Neural cell (in vitro differentiated cells): ENCODE data around the gene IL3.

Experiments used
- MXI1 ChIP-seq: fragments of 450-650 bp; conservative IDR thresholded peaks from 2 replicates; pipeline ENCODE4 v1.6.1; 2014; ENCODE audit warnings: antibody characterized with exemption, mild to moderate bottlenecking; ENCODE audit not compliant: poor library complexity, severe bottlenecking
- RAD21 ChIP-seq: fragments of 450-650 bp; conservative IDR thresholded peaks from 2 replicates; pipeline ENCODE4 v1.6.1; 2014; ENCODE audit warnings: antibody characterized with exemption, mild to moderate bottlenecking, moderate library complexity
- TF ChIP-seq, protein P1 (sequence below): fragments of 450-650 bp; IDR thresholded peaks from 2 replicates; pipeline ENCODE4 v1.5.1; 2014; ENCODE audit warnings: antibody characterized with exemption, mild to moderate bottlenecking, moderate library complexity; ENCODE audit not compliant: poor library complexity, severe bottlenecking
- TF ChIP-seq, protein P2 (sequence below): IDR thresholded peaks from 2 replicates; pipeline ENCODE4 v1.6.1; 2012; ENCODE audit warnings: borderline replicate concordance

- TF ChIP-seq, protein P1, sequence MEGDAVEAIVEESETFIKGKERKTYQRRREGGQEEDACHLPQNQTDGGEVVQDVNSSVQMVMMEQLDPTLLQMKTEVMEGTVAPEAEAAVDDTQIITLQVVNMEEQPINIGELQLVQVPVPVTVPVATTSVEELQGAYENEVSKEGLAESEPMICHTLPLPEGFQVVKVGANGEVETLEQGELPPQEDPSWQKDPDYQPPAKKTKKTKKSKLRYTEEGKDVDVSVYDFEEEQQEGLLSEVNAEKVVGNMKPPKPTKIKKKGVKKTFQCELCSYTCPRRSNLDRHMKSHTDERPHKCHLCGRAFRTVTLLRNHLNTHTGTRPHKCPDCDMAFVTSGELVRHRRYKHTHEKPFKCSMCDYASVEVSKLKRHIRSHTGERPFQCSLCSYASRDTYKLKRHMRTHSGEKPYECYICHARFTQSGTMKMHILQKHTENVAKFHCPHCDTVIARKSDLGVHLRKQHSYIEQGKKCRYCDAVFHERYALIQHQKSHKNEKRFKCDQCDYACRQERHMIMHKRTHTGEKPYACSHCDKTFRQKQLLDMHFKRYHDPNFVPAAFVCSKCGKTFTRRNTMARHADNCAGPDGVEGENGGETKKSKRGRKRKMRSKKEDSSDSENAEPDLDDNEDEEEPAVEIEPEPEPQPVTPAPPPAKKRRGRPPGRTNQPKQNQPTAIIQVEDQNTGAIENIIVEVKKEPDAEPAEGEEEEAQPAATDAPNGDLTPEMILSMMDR = no peak
- TF ChIP-seq RAD21 (no peak), MXI1 (no peak)
- TF ChIP-seq, protein P2, sequence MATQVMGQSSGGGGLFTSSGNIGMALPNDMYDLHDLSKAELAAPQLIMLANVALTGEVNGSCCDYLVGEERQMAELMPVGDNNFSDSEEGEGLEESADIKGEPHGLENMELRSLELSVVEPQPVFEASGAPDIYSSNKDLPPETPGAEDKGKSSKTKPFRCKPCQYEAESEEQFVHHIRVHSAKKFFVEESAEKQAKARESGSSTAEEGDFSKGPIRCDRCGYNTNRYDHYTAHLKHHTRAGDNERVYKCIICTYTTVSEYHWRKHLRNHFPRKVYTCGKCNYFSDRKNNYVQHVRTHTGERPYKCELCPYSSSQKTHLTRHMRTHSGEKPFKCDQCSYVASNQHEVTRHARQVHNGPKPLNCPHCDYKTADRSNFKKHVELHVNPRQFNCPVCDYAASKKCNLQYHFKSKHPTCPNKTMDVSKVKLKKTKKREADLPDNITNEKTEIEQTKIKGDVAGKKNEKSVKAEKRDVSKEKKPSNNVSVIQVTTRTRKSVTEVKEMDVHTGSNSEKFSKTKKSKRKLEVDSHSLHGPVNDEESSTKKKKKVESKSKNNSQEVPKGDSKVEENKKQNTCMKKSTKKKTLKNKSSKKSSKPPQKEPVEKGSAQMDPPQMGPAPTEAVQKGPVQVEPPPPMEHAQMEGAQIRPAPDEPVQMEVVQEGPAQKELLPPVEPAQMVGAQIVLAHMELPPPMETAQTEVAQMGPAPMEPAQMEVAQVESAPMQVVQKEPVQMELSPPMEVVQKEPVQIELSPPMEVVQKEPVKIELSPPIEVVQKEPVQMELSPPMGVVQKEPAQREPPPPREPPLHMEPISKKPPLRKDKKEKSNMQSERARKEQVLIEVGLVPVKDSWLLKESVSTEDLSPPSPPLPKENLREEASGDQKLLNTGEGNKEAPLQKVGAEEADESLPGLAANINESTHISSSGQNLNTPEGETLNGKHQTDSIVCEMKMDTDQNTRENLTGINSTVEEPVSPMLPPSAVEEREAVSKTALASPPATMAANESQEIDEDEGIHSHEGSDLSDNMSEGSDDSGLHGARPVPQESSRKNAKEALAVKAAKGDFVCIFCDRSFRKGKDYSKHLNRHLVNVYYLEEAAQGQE = no peak
These were observed 25.2 kb downstream of the IL3 start for GRCh38 chr5:132085686-132086085.
